ENCODE data around the gene CAP2.

The CAP2 gene

GRCh38 chr6:17458966-17459365, 65.6 kb downstream of the CAP2 start:
- TF ChIP-seq CTCF (IDR thresholded peaks at IDR 0.05), result no peak

- no peak for TF ChIP-seq CTCF (IDR thresholded peaks at IDR 0.05)
Measured at GRCh38 chr6:17460862-17461261, 67.5 kb downstream of the CAP2 start.

DNA sequence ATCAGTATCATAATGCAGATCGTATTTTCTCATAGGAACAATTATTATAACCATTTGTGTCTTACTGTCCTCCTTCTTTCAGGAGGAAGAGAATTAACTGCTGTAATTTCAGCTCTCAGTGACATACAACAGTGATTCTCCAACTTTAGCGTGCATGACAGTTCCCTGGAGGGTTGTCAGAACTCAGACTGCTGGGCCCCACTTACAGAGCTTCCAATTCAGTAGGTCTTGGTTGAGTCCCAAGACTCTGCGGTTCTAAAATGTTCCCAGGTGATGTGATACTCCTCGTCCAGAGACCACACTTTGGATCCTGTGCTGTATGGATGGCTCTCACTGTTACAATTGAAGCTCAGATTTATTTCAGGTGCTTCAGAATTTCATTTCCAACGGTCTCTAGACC, 72.8 kb downstream of the CAP2 start:
- no peak for TF ChIP-seq CTCF (IDR thresholded peaks at IDR 0.05)

GRCh38 chr6:17466707-17467106, 73.3 kb downstream of the CAP2 start:
- TF ChIP-seq CTCF (IDR thresholded peaks at IDR 0.05), result no peak

- no peak for TF ChIP-seq CTCF (IDR thresholded peaks at IDR 0.05)
Measured at GRCh38 chr6:17469006-17469832, 75.8 kb downstream of the CAP2 start.

GRCh38 chr6:17470202-17470937, 77.0 kb downstream of the CAP2 start:
- no peak for TF ChIP-seq CTCF (IDR thresholded peaks at IDR 0.05)

DNA sequence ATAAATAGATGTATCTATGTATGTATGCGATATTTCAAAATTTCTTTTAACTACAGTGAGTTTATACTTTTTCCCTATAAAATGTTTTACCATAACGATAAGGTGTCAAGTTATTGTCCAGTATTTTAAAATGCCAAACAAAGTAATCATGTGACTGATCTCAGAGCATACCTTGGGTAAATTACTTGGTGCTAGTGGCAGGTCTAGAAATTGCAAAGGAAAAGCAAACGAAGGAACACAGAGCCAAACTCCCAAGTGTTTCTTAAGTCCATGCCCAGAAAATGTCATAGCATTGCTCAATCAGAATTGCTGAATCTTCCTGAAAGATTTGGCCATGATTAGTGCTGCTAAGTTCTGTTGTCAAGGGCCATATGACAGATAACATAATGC, 77.5 kb downstream of the CAP2 start:
- no peak for TF ChIP-seq CTCF (IDR thresholded peaks at IDR 0.05)

Data from LNCAP (cell line).